ENCODE results near the gene CTDNEP1. TPM values are rescaled to one million over a fixed set of nuclear protein-coding genes. Genes with fewer than 3 reads are reported as not detected.

The CTDNEP1 gene
- total RNA-seq, 2 donors from 2014 or later: 33.5 to 44.8 TPM

- ATAC-seq: no peak
- peaks cover 24% of the 10 kb centered on the region for H3K4me1 ChIP-seq
- TF ChIP-seq, protein P1, sequence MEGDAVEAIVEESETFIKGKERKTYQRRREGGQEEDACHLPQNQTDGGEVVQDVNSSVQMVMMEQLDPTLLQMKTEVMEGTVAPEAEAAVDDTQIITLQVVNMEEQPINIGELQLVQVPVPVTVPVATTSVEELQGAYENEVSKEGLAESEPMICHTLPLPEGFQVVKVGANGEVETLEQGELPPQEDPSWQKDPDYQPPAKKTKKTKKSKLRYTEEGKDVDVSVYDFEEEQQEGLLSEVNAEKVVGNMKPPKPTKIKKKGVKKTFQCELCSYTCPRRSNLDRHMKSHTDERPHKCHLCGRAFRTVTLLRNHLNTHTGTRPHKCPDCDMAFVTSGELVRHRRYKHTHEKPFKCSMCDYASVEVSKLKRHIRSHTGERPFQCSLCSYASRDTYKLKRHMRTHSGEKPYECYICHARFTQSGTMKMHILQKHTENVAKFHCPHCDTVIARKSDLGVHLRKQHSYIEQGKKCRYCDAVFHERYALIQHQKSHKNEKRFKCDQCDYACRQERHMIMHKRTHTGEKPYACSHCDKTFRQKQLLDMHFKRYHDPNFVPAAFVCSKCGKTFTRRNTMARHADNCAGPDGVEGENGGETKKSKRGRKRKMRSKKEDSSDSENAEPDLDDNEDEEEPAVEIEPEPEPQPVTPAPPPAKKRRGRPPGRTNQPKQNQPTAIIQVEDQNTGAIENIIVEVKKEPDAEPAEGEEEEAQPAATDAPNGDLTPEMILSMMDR (IDR thresholded peaks at IDR 0.05): no peak
- no peak for TF ChIP-seq POLR2A (IDR thresholded peaks at IDR 0.05)
- H3K36me3 ChIP-seq (replicated peaks in 1 of 2; ENCODE audit: insufficient read depth in 1 of 2, low read depth in 2 of 2): no peaks in the 10 kb centered on the region
- DNase-seq: no peak
- no peak overlapping the region for H3K4me3 ChIP-seq
- intact Hi-C loops (cut with DNase I): loop anchor here (10.0 kb wide), 1 partner anchor 218 kb away; no protein-coding TSS in a partner anchor
- 41 to 51% methylated on average over 4 to 6 of the region's 6 CpGs for WGBS, 2 donors
- H3K9me3 ChIP-seq: no peaks in the 10 kb centered on the region
- no peaks in the 10 kb centered on the region for H3K27me3 ChIP-seq
- no peak overlapping the region for H3K27ac ChIP-seq
These were observed 31.3 kb upstream of the CTDNEP1 start for GRCh38 chr17:7282752-7283321.

DNA sequence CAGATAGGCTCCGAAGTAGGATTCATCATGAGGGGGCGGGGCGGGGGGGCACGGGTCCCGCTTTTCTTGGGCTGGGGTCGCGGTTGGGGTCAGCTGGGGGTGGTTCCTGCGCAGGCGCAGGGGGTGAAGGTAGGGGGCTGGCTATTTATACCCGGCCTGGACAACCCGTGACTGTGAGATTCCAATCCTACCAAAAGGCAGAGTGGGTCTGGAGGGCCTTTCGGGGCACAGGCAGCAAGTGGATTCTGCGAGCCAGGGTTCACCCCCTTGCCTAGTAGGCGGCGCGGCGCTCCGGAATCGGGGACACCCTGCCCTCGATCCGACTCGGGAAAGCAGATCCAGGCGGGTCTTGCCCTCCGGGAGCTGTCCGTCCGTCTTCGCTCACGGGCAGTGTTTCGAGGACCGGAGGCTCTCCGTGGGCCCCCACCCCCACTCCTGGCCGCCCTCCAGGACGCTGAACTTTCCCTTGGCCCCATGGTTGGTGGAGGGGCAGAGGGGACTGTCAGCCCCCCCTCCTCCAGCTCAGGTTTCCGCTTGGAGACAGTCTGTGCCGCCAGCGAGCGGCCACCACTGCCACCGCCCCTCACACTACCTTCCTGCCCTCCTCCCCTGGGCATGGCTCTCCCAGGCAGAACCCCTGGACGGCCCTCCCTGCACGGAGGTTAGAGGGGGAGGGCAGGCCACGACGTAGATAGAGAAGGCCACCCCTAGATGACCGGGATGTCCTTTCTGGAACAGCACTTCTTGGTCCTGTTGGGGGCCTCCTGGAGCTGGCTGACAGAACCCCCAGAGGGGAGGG, 30.6 kb upstream of the CTDNEP1 start:
- peak in 2 of 4 donors; percentile 31 to 34 for DNase-seq
- no peaks in the 10 kb centered on the region for H3K27me3 ChIP-seq
- no peak for ATAC-seq
- TF ChIP-seq POLR2A (IDR thresholded peaks at IDR 0.05): no peak
- TF ChIP-seq, protein P1 (IDR thresholded peaks at IDR 0.05): no peak
- WGBS, 2 donors: 11 to 22% methylated on average over 7 to 42 of the region's 43 CpGs
- peaks cover 24% of the 10 kb centered on the region for H3K4me1 ChIP-seq
- H3K4me3 ChIP-seq: no peak overlapping the region
- no peaks in the 10 kb centered on the region for H3K36me3 ChIP-seq (replicated peaks in 1 of 2; ENCODE audit: insufficient read depth in 1 of 2, low read depth in 2 of 2)
- H3K9me3 ChIP-seq: no peaks in the 10 kb centered on the region
- H3K27ac ChIP-seq: peak overlapping the region in 2 of 4 donors; percentile 27 to 79
- intact Hi-C loops (cut with DNase I): loop anchor here (10.0 kb wide), 1 partner anchor 217 kb away; no protein-coding TSS in a partner anchor

DNA sequence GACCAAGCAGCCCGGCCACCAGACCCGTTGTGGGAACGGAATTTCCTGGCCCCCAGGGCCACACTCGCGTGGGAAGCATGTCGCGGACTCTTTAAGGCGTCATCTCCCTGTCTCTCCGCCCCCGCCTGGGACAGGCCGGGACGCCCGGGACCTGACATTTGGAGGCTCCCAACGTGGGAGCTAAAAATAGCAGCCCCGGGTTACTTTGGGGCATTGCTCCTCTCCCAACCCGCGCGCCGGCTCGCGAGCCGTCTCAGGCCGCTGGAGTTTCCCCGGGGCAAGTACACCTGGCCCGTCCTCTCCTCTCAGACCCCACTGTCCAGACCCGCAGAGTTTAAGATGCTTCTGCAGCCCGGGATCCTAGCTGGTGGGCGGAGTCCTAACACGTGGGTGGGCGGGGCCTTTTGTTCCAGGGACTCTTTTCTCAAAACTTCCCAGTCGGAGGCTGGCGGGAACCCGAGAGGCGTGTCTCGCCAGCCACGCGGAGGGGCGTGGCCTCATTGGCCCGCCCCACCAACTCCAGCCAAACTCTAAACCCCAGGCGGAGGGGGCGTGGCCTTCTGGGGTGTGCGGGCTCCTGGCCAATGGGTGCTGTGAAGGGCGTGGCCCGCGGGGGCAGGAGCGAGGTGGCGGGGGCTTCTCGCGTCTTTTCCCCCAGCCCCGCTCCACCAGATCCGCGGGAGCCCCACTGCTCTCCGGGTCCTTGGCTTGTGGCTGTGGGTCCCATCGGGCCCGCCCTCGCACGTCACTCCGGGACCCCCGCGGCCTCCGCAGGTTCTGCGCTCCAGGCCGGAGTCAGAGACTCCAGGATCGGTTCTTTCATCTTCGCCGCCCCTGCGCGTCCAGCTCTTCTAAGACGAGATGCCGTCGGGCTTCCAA, 29.8 kb upstream of the CTDNEP1 start, which contains the start of gene SLC2A4:
SLC2A4 (plus strand) TSS at position 645 of the 879 bp plus-strand sequence; CDS start at position 862, 217 bp downstream.
- Histone ChIP-seq H3K27me3 (no peaks in the 10 kb centered on the region), H3K4me3 (no peak within 1 kb of the TSS), H3K4me1 (peaks cover 24% of the 10 kb centered on the region), H3K36me3 (replicated peaks in 1 of 2; ENCODE audit: insufficient read depth in 1 of 2, low read depth in 2 of 2) (no peaks in the 10 kb centered on the region), H3K9me3 (no peaks in the 10 kb centered on the region), H3K27ac (peak within 1 kb of the TSS; percentile 42 to 79 (median 70))
- 0 to 3% methylated on average over 14 to 71 of the region's 71 CpGs for WGBS, 2 donors
- intact Hi-C loops (cut with DNase I): loop anchor here (10.0 kb wide), 1 partner anchor 217 kb away; no protein-coding TSS in a partner anchor
- DNase-seq: peak; percentile 93 to 97 (median 95)
- TF ChIP-seq POLR2A (IDR thresholded peaks at IDR 0.05): no peak
- TF ChIP-seq, protein P1 (IDR thresholded peaks at IDR 0.05): no peak
- ATAC-seq: peak; percentile 89

- ATAC-seq: peak; percentile 85
- TF ChIP-seq POLR2A (IDR thresholded peaks at IDR 0.05): no peak
- TF ChIP-seq, protein P1 (IDR thresholded peaks at IDR 0.05): peak; percentile 82 to 98 (median 97)
- intact Hi-C loops (cut with DNase I): loop anchor here (10.0 kb wide), 1 partner anchor 216 kb away; no protein-coding TSS in a partner anchor
- Histone ChIP-seq H3K36me3 (replicated peaks in 1 of 2; ENCODE audit: insufficient read depth in 1 of 2, low read depth in 2 of 2) (no peaks in the 10 kb centered on the region), H3K4me1 (peaks cover 24% of the 10 kb centered on the region), H3K4me3 (no peak overlapping the region), H3K9me3 (no peaks in the 10 kb centered on the region), H3K27ac (peak overlapping the region; percentile 42 to 79 (median 70)), H3K27me3 (no peaks in the 10 kb centered on the region)
- 0 to 1% methylated on average over 17 to 29 of the region's 29 CpGs for WGBS, 2 donors
- DNase-seq: peak; percentile 84 to 88 (median 86)
These were observed 29.1 kb upstream of the CTDNEP1 start for GRCh38 chr17:7280519-7281073.
